ENCODE results near the gene MED13.

MED13 gene

DNA sequence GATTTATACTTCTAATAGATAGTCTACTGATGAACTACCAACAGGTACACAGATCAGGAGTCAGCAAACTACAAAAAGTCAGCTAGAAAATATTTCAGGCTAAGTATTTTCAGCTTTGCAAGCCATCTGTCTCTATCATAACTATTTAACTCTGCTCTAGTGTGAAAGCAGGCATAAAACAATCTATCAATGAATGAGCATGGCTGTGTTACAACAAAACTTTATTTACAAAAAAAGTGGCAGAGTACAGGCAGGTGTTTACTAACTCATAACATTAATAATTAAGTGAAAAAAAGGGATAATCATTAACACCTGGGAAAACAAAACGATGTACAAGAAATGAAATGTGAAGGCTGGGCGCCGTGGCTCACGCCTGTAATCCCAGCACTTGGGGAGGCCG, 15.8 kb downstream of the MED13 start:
- FAIRE-seq, result no peak
- no peak for DNase-seq (ENCODE audit: insufficient read length, low spot score)
- TF ChIP-seq TAF1 (IDR thresholded peaks at IDR 0.05; ENCODE audit: low read depth, low read length), result no peak
- no peak for TF ChIP-seq POLR2AphosphoS5 (IDR thresholded peaks at IDR 0.05; ENCODE audit: low read depth, low read length)
- no peak for TF ChIP-seq POU2F2 (IDR thresholded peaks at IDR 0.05; ENCODE audit: low read depth, low read length)
- no peak for TF ChIP-seq POLR2A (IDR thresholded peaks at IDR 0.05; ENCODE audit: low read depth, low read length)
- no peak for TF ChIP-seq SPI1 (IDR thresholded peaks at IDR 0.05; ENCODE audit: low read depth, low read length)
- TF ChIP-seq PAX5 (IDR thresholded peaks at IDR 0.05; ENCODE audit: insufficient read depth, low read length, severe bottlenecking), result no peak

DNA sequence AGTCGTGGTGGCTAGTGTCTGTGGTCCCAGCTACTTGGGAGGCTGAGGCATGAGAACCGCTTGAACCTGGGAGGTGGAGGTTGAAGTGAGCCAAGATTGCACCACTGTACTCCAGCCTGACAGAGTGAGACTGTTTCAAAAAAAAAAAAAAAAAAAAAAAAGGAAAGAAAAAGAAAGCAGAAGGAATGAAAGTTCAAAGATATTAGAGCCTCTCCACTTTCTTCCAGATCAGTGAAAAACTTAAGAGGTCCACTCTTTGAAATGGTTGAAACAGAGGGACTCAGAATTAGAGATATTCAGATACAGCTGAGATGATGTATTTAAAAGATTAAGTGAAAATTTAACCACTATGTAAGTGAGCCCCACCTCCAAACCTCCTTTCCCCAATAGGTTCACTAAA, 16.8 kb downstream of the MED13 start:
- no peak for TF ChIP-seq POU2F2 (IDR thresholded peaks at IDR 0.05; ENCODE audit: low read depth, low read length)
- TF ChIP-seq POLR2A (IDR thresholded peaks at IDR 0.05; ENCODE audit: low read depth, low read length), result no peak
- TF ChIP-seq POLR2AphosphoS5 (IDR thresholded peaks at IDR 0.05; ENCODE audit: low read depth, low read length), result no peak
- TF ChIP-seq PAX5 (IDR thresholded peaks at IDR 0.05; ENCODE audit: insufficient read depth, low read length, severe bottlenecking), result no peak

DNA sequence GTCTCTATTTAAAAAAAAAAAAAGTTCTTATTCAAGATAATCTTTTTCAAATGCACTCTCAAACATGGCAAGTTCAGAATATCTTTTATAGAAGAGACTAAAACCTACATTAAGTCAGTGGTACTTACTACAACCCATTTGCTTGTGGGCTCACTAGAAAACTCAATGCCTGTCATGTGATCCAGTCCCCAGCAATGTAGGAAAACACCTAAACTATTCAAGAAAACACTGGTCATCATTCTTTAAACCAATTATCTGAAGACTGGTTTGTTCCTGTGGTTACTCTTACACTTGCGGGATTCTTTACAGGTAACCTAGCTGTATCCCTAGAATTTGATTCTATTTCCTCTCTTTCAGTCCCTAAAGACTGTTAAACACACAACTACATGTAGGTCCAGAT, 19.6 kb downstream of the MED13 start:
- no peak for TF ChIP-seq POLR2AphosphoS5 (IDR thresholded peaks at IDR 0.05; ENCODE audit: low read depth, low read length)
- no peak for TF ChIP-seq PAX5 (IDR thresholded peaks at IDR 0.05; ENCODE audit: insufficient read depth, low read length, severe bottlenecking)
- no peak for TF ChIP-seq SPI1 (IDR thresholded peaks at IDR 0.05; ENCODE audit: low read depth, low read length)
- no peak for TF ChIP-seq TAF1 (IDR thresholded peaks at IDR 0.05; ENCODE audit: low read depth, low read length)
- no peak for TF ChIP-seq POLR2A (IDR thresholded peaks at IDR 0.05; ENCODE audit: low read depth, low read length)
- no peak for TF ChIP-seq POU2F2 (IDR thresholded peaks at IDR 0.05; ENCODE audit: low read depth, low read length)
- FAIRE-seq, result no peak
- no peak for DNase-seq (ENCODE audit: insufficient read length, low spot score)

More for the DNA sequence above, 16.8 kb downstream of the MED13 start:
- FAIRE-seq (no peak), DNase-seq (ENCODE audit: insufficient read length, low spot score) (no peak)

DNA sequence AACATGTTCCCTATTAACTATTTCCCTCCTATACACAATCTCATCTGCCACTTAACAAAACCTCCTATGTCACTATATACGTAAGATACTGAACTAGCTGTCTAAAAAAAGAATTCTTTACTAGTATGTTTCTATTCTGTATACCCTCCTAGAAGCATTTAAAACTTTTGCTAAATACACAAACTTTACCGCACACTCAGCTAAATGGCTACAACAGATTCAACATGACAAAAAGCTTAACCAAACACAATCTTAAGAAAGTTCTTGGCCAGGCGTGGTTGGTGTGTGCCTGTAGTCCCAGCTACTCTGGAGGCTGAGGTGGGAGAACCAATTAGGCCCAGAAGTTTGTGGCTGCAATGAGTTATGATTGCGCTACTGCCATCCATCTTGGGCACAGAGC, 20.0 kb downstream of the MED13 start:
- DNase-seq (ENCODE audit: insufficient read length, low spot score) (no peak), FAIRE-seq (no peak)
- TF ChIP-seq PAX5 (IDR thresholded peaks at IDR 0.05; ENCODE audit: insufficient read depth, low read length, severe bottlenecking), result no peak
- no peak for TF ChIP-seq POU2F2 (IDR thresholded peaks at IDR 0.05; ENCODE audit: low read depth, low read length)
- TF ChIP-seq POLR2A (IDR thresholded peaks at IDR 0.05; ENCODE audit: low read depth, low read length), result no peak
- TF ChIP-seq SPI1 (IDR thresholded peaks at IDR 0.05; ENCODE audit: low read depth, low read length), result no peak
- no peak for TF ChIP-seq TAF1 (IDR thresholded peaks at IDR 0.05; ENCODE audit: low read depth, low read length)
- TF ChIP-seq POLR2AphosphoS5 (IDR thresholded peaks at IDR 0.05; ENCODE audit: low read depth, low read length), result no peak

DNA sequence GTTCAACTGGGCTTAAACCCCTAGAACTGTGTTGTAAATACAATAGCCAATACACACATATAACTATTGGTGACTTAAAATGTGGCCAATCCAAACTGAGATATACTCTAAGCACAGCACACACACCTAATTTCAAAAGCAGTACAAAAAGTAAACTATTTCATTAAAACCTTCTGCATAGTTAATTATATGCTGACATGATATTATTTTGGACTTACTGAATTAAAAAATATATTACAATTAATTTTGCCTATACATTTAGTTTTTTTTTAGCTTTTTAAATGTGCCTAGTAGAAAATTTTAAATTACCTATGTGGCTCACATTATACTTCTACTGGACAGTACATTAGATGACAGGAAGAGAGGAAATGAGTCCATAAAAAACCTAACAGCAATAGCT, 21.5 kb downstream of the MED13 start:
- no peak for TF ChIP-seq SPI1 (IDR thresholded peaks at IDR 0.05; ENCODE audit: low read depth, low read length)
- TF ChIP-seq POLR2A (IDR thresholded peaks at IDR 0.05; ENCODE audit: low read depth, low read length), result no peak
- TF ChIP-seq POU2F2 (IDR thresholded peaks at IDR 0.05; ENCODE audit: low read depth, low read length), result no peak
- TF ChIP-seq PAX5 (IDR thresholded peaks at IDR 0.05; ENCODE audit: insufficient read depth, low read length, severe bottlenecking), result no peak
- no peak for DNase-seq (ENCODE audit: insufficient read length, low spot score)
- FAIRE-seq, result no peak

DNA sequence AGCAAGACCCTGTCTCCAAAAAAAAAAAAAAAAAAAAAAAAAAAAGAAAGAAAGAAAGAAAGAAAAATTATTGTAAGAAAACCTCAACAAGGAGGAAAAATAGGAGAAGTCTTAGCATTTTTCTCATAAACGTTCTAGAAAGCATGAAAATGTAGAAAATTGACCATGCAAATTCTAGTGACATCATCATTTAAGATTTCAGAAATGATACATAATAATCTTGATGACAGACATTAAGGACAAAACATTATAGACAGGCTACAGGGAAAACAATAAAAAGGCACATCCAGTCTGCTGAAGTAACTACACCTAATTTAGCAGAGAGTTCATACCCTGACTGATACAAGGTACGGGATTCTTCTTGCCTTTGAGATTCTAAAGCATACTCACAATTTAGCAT, 21.9 kb downstream of the MED13 start:
- no peak for TF ChIP-seq PAX5 (IDR thresholded peaks at IDR 0.05; ENCODE audit: insufficient read depth, low read length, severe bottlenecking)
- TF ChIP-seq SPI1 (IDR thresholded peaks at IDR 0.05; ENCODE audit: low read depth, low read length), result no peak
- TF ChIP-seq POU2F2 (IDR thresholded peaks at IDR 0.05; ENCODE audit: low read depth, low read length), result no peak
- TF ChIP-seq POLR2AphosphoS5 (IDR thresholded peaks at IDR 0.05; ENCODE audit: low read depth, low read length), result no peak
- no peak for TF ChIP-seq TAF1 (IDR thresholded peaks at IDR 0.05; ENCODE audit: low read depth, low read length)
- TF ChIP-seq POLR2A (IDR thresholded peaks at IDR 0.05; ENCODE audit: low read depth, low read length), result no peak
- no peak for FAIRE-seq
- DNase-seq (ENCODE audit: insufficient read length, low spot score), result no peak

DNA sequence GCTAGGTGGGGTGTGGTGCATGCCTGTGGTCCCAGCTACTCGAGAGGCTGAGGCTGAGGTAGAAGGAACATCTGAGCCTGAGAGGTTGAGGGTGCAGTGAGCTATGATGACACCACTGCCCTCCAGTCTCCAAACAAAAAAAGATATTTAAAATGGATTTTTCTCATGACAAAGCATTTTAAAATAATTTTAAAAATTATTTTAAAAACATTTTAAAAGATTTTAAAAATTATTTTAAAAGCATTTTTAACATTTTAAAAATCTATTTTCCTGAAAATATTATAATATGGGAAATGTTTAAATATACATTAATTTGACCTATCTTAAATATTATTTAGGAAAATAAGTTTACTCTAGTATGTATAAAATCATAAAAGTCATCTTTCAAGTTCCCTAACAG, 26.8 kb downstream of the MED13 start:
- FAIRE-seq, result no peak

DNA sequence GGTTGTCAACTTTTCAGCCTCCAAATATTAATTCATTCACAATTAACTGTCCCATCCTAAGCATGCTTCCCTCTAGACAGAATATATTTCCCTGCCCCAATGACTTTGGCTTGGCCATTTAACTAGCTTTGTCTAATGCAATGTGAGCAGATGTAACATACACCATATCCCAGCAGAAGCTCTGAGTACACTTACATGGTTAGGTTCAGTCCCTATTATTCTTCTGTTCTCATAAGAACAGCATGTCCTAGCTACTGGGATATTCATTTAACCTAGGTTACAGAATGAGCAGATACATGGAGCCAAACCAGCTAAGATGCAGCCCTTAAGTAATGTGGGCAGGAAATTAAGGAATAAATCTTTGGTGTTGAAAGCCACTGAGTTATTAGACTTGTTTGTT, 31.8 kb downstream of the MED13 start:
- DNase-seq (ENCODE audit: insufficient read length, low spot score) (no peak), FAIRE-seq (no peak)
- TF ChIP-seq POLR2AphosphoS5 (IDR thresholded peaks at IDR 0.05; ENCODE audit: low read depth, low read length), result no peak
- TF ChIP-seq POLR2A (IDR thresholded peaks at IDR 0.05; ENCODE audit: low read depth, low read length), result no peak
- no peak for TF ChIP-seq TAF1 (IDR thresholded peaks at IDR 0.05; ENCODE audit: low read depth, low read length)
- TF ChIP-seq PAX5 (IDR thresholded peaks at IDR 0.05; ENCODE audit: insufficient read depth, low read length, severe bottlenecking), result no peak
- TF ChIP-seq SPI1 (IDR thresholded peaks at IDR 0.05; ENCODE audit: low read depth, low read length), result no peak
- TF ChIP-seq POU2F2 (IDR thresholded peaks at IDR 0.05; ENCODE audit: low read depth, low read length), result no peak

More for the DNA sequence above, 26.8 kb downstream of the MED13 start:
- TF ChIP-seq POU2F2 (IDR thresholded peaks at IDR 0.05; ENCODE audit: low read depth, low read length) (no peak), TAF1 (IDR thresholded peaks at IDR 0.05; ENCODE audit: low read depth, low read length) (no peak), POLR2AphosphoS5 (IDR thresholded peaks at IDR 0.05; ENCODE audit: low read depth, low read length) (no peak), PAX5 (IDR thresholded peaks at IDR 0.05; ENCODE audit: insufficient read depth, low read length, severe bottlenecking) (no peak), SPI1 (IDR thresholded peaks at IDR 0.05; ENCODE audit: low read depth, low read length) (no peak), POLR2A (IDR thresholded peaks at IDR 0.05; ENCODE audit: low read depth, low read length) (no peak)
- DNase-seq (ENCODE audit: insufficient read length, low spot score), result no peak

DNA sequence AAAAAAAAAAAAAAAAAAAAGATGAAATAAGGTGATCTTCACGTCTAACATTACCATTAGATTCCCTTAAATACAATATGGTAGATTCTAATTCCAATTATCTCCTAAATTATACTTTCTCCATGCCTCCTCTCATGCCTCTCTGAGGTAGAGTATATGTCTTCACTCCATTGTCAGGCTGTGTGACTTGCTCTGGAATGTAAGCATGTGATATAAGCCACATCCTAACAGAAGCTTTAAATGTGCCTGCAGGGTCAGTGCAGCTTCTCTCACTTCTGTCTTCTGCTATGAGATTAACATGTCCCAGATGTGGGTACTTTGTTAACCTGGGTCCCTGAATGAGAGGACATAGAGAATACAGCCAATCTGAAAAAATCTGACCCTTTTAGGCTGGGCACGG, 32.6 kb downstream of the MED13 start:
- TF ChIP-seq POLR2AphosphoS5 (IDR thresholded peaks at IDR 0.05; ENCODE audit: low read depth, low read length) (no peak), POLR2A (IDR thresholded peaks at IDR 0.05; ENCODE audit: low read depth, low read length) (no peak), TAF1 (IDR thresholded peaks at IDR 0.05; ENCODE audit: low read depth, low read length) (no peak), PAX5 (IDR thresholded peaks at IDR 0.05; ENCODE audit: insufficient read depth, low read length, severe bottlenecking) (no peak)
- DNase-seq (ENCODE audit: insufficient read length, low spot score), result no peak
- FAIRE-seq, result no peak

DNA sequence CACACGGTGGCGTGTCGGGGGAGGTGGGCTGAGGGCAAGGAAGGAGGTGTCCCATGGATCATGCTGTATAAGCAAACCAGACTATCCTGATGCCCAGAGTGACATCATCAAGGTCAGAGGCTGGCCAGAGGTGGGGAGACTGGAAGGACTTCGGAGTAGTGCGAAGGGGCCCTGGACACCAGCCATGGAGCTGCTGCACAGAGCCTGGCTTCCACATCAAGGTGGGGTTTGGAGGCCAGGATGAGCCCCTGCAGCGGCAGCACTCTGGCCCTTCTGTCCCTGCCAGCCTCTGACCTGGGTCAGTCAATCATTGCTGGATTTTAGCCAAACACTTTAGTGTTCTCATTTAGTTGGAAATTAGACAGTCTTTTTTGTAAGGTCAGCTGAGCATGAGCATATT, 34.8 kb downstream of the MED13 start:
- FAIRE-seq (no peak), DNase-seq (ENCODE audit: insufficient read length, low spot score) (no peak)
- TF ChIP-seq PAX5 (IDR thresholded peaks at IDR 0.05; ENCODE audit: insufficient read depth, low read length, severe bottlenecking) (no peak), POLR2AphosphoS5 (IDR thresholded peaks at IDR 0.05; ENCODE audit: low read depth, low read length) (no peak), POU2F2 (IDR thresholded peaks at IDR 0.05; ENCODE audit: low read depth, low read length) (no peak), POLR2A (IDR thresholded peaks at IDR 0.05; ENCODE audit: low read depth, low read length) (no peak), TAF1 (IDR thresholded peaks at IDR 0.05; ENCODE audit: low read depth, low read length) (no peak), SPI1 (IDR thresholded peaks at IDR 0.05; ENCODE audit: low read depth, low read length) (no peak)
